OCI-LY7 (cell line): Measurements from ENCODE around the gene TRIM46.

Experiments used
- CTCF ChIP-seq: fragments of 200-600 bp; sonication (generic); conservative IDR thresholded peaks from 2 replicates; pipeline ENCODE4 v1.5.1; 2014; ENCODE audit warnings: mild to moderate bottlenecking, antibody characterized with exemption, low read length, moderate library complexity, mixed read lengths
- EZH2phosphoT487 ChIP-seq: fragments of 200-600 bp; sonication (generic); IDR thresholded peaks from 2 replicates; pipeline ENCODE4 v1.6.1; 2018; ENCODE audit warnings: low read depth, borderline replicate concordance, mild to moderate bottlenecking, mixed run types, antibody characterized with exemption, low read length, moderate library complexity, mixed read lengths

- TF ChIP-seq CTCF, result no peak
- no peak for TF ChIP-seq EZH2phosphoT487
Measured at GRCh38 chr1:155166471-155167165, 7.0 kb upstream of the TRIM46 start.
